A673 (cell line): ENCODE results near the gene NXNL1. TPM values are rescaled to one million over a fixed set of nuclear protein-coding genes. Genes with fewer than 3 reads are reported as not detected.

ENCODE experiments used
- BruUV-seq: library from RNA; stranded (reverse); fragments of 400-500 nt; replicated peaks from 2 replicates; lab custom pipeline; 2021; lab: Mats Ljungman, UMichigan
- CTCF ChIA-PET: fragments of 300-600 bp; sonication (Branson Sonifier 250); formaldehyde crosslinking; loops from one replicate; lab custom pipeline; 2022; ENCODE audit warnings: antibody characterized with exemption; lab: Charles Lee
- POLR2A ChIA-PET: fragments of 300-600 bp; sonication (Branson Sonifier 250); formaldehyde crosslinking; loops from one replicate; lab custom pipeline; 2022; ENCODE audit warnings: antibody characterized with exemption; ENCODE audit not compliant: low non-redundant PET; lab: Charles Lee
- DNase-seq: peaks from one replicate; pipeline ENCODE4 v3.0.0-alpha.2; 2015; ENCODE audit warnings: low spot score
- H3K27ac ChIP-seq: fragments of 200-600 bp; sonication (generic); 2 replicates; pipeline ENCODE4 v1.5.1; 2016; ENCODE audit warnings: mixed run types, low read depth, mild to moderate bottlenecking, mixed read lengths, antibody characterized with exemption, low read length; ENCODE audit not compliant: poor library complexity, severe bottlenecking
- H3K27me3 ChIP-seq: fragments of 200-600 bp; sonication (generic); replicated peaks from 2 replicates; pipeline ENCODE4 v1.6.1; 2017; ENCODE audit warnings: mixed run types, low read depth, mild to moderate bottlenecking, mixed read lengths, antibody characterized with exemption, low read length; ENCODE audit not compliant: insufficient read depth, poor library complexity
- H3K36me3 ChIP-seq: fragments of 200-600 bp; sonication (generic); 2 replicates; pipeline ENCODE4 v1.6.1; 2016; ENCODE audit warnings: mixed run types, mild to moderate bottlenecking, mixed read lengths, antibody characterized with exemption, low read length; ENCODE audit not compliant: insufficient read depth, poor library complexity, severe bottlenecking
- H3K4me1 ChIP-seq: fragments of 200-600 bp; sonication (generic); 2 replicates; pipeline ENCODE4 v1.6.1; 2017; ENCODE audit warnings: mixed run types, mild to moderate bottlenecking, mixed read lengths, antibody characterized with exemption, low read length; ENCODE audit not compliant: insufficient read depth, poor library complexity, severe bottlenecking
- H3K4me3 ChIP-seq: fragments of 200-600 bp; sonication (generic); 2 replicates; pipeline ENCODE4 v1.5.1; 2016; ENCODE audit warnings: low read depth, mixed run types, mild to moderate bottlenecking, mixed read lengths, low read length; ENCODE audit not compliant: poor library complexity, severe bottlenecking
- H3K9me3 ChIP-seq: fragments of 200-600 bp; sonication (generic); 2 replicates; pipeline ENCODE4 v1.6.1; 2016; ENCODE audit warnings: mixed run types, low read depth, mild to moderate bottlenecking, mixed read lengths, antibody characterized with exemption, low read length; ENCODE audit not compliant: poor library complexity, severe bottlenecking
- CTCF ChIP-seq: fragments of 300-800, 200-600 bp; sonication (generic); conservative IDR thresholded peaks from 2 replicates; pipeline ENCODE4 v1.5.1; 2017; ENCODE audit warnings: low read depth, mild to moderate bottlenecking, antibody characterized with exemption, low read length, moderate library complexity, mixed read lengths
- EZH2 ChIP-seq: fragments of 200-600 bp; sonication (generic); IDR thresholded peaks from 2 replicates; pipeline ENCODE4 v1.6.1; 2017; ENCODE audit warnings: borderline replicate concordance, low read depth, mild to moderate bottlenecking, mixed read lengths, antibody characterized with exemption, low read length; ENCODE audit not compliant: poor library complexity, severe bottlenecking
- intact Hi-C: fragments of 100-400 bp; cut with micrococcal nuclease; formaldehyde crosslinking; loops from one replicate; pipeline ENCODE4 v1.10.0; 2022; ENCODE audit not compliant: unreplicated experiment
- total RNA-seq: library from RNA; stranded (reverse); gene quantifications from 2 replicates; pipeline ENCODE4 v1.2.3, GENCODE V29; 2021

The NXNL1 gene
- total RNA-seq, 1 experiment from 2014 or later: not detected

GRCh38 chr19:17420475-17420924 is 40.2 kb downstream of the NXNL1 start:
- Histone ChIP-seq H3K27ac (peak overlapping the region; percentile 81), H3K4me1 (peaks cover 5% of the 10 kb centered on the region), H3K9me3 (no peaks in the 10 kb centered on the region), H3K4me3 (peak overlapping the region; percentile 92), H3K36me3 (peaks cover 3% of the 10 kb centered on the region), H3K27me3 (no peaks in the 10 kb centered on the region)
- intact Hi-C loops: no loop called here
- TF ChIP-seq CTCF (no peak), EZH2 (no peak)
- DNase-seq: no peak
- TSS peak; percentile 49 for BruUV-seq
- ChIA-PET CTCF (no interaction called here), POLR2A (no interaction called here)

GRCh38 chr19:17419621-17420474 is 40.9 kb downstream of the NXNL1 start, which contains the start of gene MVB12A:
Gene MVB12A, plus strand, starts transcription at chr19:17420047. Its CDS starts 89 bp downstream, at chr19:17420136.
- Histone ChIP-seq H3K27ac (peak within 1 kb of the TSS; percentile 81), H3K36me3 (peaks cover 3% of the 10 kb centered on the region), H3K27me3 (no peaks in the 10 kb centered on the region), H3K4me3 (peak within 1 kb of the TSS; percentile 92), H3K9me3 (no peaks in the 10 kb centered on the region), H3K4me1 (peaks cover 3% of the 10 kb centered on the region)
- BruUV-seq: no TSS peak
- peak; percentile 100 for DNase-seq
- CTCF ChIA-PET: interaction anchor here (0.5 to 1.2 kb wide), 3 partner anchors 35 to 346 kb away, joined by 3 to 13 read pairs (median 3); no protein-coding TSS in a partner anchor
- intact Hi-C loops: no loop called here
- POLR2A ChIA-PET: interaction anchor here (0.5 to 0.8 kb wide), 3 partner anchors 49 to 517 kb away, joined by 3 to 7 read pairs (median 4); no protein-coding TSS in a partner anchor
- TF ChIP-seq EZH2 (no peak), CTCF (no peak)

GRCh38 chr19:17419154-17419620 is 41.5 kb downstream of the NXNL1 start:
- Histone ChIP-seq H3K4me3 (peak overlapping the region; percentile 92), H3K27me3 (no peaks in the 10 kb centered on the region), H3K9me3 (no peaks in the 10 kb centered on the region), H3K4me1 (no peaks in the 10 kb centered on the region), H3K36me3 (peaks cover 3% of the 10 kb centered on the region), H3K27ac (peak overlapping the region; percentile 76)
- TSS peak; percentile 98 for BruUV-seq
- intact Hi-C loops: no loop called here
- TF ChIP-seq CTCF (no peak), EZH2 (no peak)
- ChIA-PET CTCF (interaction anchor here (0.5 to 1.2 kb wide), 3 partner anchors 34 to 347 kb away, joined by 3 to 13 read pairs (median 3); no protein-coding TSS in a partner anchor), POLR2A (interaction anchor here (0.5 to 0.8 kb wide), 3 partner anchors 50 to 518 kb away, joined by 3 to 7 read pairs (median 4); no protein-coding TSS in a partner anchor)
- DNase-seq: no peak
